ENCODE measurements around the gene ANKRD36. TPM values are rescaled to one million over a fixed set of nuclear protein-coding genes. Genes with fewer than 3 reads are reported as not detected.
"Not testable (repeated sequence)": the region's sequence is repeated elsewhere in the genome, so short reads cannot be mapped to it uniquely, and the experiment has no call there.

The ANKRD36 gene
- total RNA-seq = 36.0 and 36.2 TPM in 2 replicates
- long read RNA-seq, partial matches to known transcripts = 13 of 47 reads
- long read RNA-seq, other reads (novel, unspliced or antisense) = 34 of 47 reads

DNA sequence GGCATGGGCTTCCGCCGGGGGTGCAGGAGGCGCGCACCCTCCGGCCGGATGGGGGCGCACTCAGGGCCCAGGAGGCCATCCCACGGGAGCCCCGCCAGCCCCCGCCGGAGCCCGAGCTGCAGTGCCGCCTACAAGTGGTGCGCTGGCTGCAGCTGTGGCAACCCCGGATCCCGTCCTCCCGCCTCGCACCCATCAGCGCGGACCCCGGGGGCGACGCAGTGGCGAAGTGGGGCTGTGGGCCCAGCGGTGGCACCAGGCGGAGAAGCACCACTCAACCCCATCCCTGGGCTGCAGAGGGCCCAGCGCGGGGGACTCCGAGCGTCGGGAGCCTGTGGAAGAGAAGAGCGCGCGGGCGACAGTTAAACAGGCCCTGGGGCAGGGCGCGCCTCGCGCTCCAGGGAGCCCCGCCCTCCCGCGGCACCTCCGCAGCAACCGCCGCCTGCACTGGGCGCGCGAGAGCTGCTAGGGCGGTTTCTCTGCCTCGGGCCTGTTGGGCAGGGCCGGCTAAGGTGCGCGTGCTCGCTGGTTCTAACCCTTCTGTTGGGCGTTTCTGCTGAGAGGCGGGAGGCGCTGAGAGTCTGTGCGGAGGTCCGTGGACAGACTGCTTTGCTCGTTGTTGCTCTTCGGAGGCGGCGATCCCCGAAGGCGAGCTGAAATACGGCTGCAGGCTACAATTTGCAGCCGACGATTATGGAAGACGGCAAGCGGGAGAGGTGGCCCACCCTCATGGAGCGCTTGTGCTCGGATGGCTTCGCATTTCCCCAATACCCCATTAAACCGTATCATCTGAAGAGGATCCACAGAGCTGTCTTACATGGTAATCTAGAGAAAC is at the start of gene ANKRD36:
TSS of gene ANKRD36 (plus strand) at position 104 of the 832 bp plus-strand sequence. CDS start at position 691, 587 bp downstream.
- H3K36me3 Mint-ChIP-seq (ENCODE audit: low read depth); H3K9me3 Mint-ChIP-seq; H3K27me3 Mint-ChIP-seq (ENCODE audit: low read depth): not testable (repeated sequence)
- Mint-ChIP-seq H3K4me3 (peak within 1 kb of the TSS; percentile 99), H3K27ac (ENCODE audit: unreplicated experiment) (peak within 1 kb of the TSS; percentile 99), H3K4me1 (peaks cover 17% of the 10 kb centered on the region)
- peak; percentile 76 for DNase-seq (ENCODE audit: low read depth, low spot score)
- peak; percentile 47 for TF ChIP-seq CTCF (conservative IDR thresholded peaks at IDR 0.05)

DNA sequence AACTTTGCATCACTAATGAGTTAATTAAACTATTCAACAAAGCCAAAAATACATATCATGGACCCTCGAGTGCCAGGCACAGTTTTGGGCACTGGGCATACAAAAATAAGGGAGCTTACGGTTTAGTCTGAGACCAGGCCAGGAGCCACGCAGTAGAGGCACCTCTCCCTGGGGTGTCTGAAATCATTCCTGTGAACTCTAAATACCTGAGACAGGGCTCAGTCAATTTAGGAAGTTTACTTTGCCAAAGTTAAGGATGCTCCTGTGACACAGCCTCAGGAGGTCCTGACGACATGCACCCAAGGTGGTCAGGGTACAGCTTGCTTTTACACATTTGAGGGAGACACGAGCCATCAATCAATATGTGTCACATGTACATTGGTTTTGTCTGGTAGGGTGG is 46.9 kb upstream of the ANKRD36 start:
- not testable (repeated sequence) for H3K4me1 Mint-ChIP-seq; H3K9me3 Mint-ChIP-seq; H3K4me3 Mint-ChIP-seq; H3K36me3 Mint-ChIP-seq (ENCODE audit: low read depth); DNase-seq (ENCODE audit: low read depth, low spot score); H3K27ac Mint-ChIP-seq (ENCODE audit: unreplicated experiment)
- H3K27me3 Mint-ChIP-seq (ENCODE audit: low read depth) = peaks cover 19% of the 10 kb centered on the region

GRCh38 chr2:97067279-97068004 is 45.5 kb upstream of the ANKRD36 start:
- Mint-ChIP-seq H3K4me3 (no peak overlapping the region), H3K36me3 (ENCODE audit: low read depth) (no peaks in the 10 kb centered on the region), H3K4me1 (no peaks in the 10 kb centered on the region), H3K9me3 (no peaks in the 10 kb centered on the region), H3K27me3 (ENCODE audit: low read depth) (peaks cover 19% of the 10 kb centered on the region), H3K27ac (ENCODE audit: unreplicated experiment) (no peak overlapping the region)
- TF ChIP-seq CTCF (conservative IDR thresholded peaks at IDR 0.05) = no peak
- DNase-seq (ENCODE audit: low read depth, low spot score) = no peak

GRCh38 chr2:97068074-97068473 is 44.9 kb upstream of the ANKRD36 start:
- H3K9me3 Mint-ChIP-seq = no peaks in the 10 kb centered on the region
- peaks cover 17% of the 10 kb centered on the region for H3K27me3 Mint-ChIP-seq (ENCODE audit: low read depth)
- H3K4me1 Mint-ChIP-seq = no peaks in the 10 kb centered on the region
- no peak overlapping the region for H3K27ac Mint-ChIP-seq (ENCODE audit: unreplicated experiment)
- H3K36me3 Mint-ChIP-seq (ENCODE audit: low read depth) = no peaks in the 10 kb centered on the region
- no peak for DNase-seq (ENCODE audit: low read depth, low spot score)
- no peak for TF ChIP-seq CTCF (conservative IDR thresholded peaks at IDR 0.05)
- no peak overlapping the region for H3K4me3 Mint-ChIP-seq

GRCh38 chr2:97068722-97069121 is 44.2 kb upstream of the ANKRD36 start:
- DNase-seq (ENCODE audit: low read depth, low spot score); H3K9me3 Mint-ChIP-seq; H3K36me3 Mint-ChIP-seq (ENCODE audit: low read depth); H3K27ac Mint-ChIP-seq (ENCODE audit: unreplicated experiment); H3K4me3 Mint-ChIP-seq; H3K4me1 Mint-ChIP-seq: not testable (repeated sequence)
- H3K27me3 Mint-ChIP-seq (ENCODE audit: low read depth) = peaks cover 17% of the 10 kb centered on the region

DNA sequence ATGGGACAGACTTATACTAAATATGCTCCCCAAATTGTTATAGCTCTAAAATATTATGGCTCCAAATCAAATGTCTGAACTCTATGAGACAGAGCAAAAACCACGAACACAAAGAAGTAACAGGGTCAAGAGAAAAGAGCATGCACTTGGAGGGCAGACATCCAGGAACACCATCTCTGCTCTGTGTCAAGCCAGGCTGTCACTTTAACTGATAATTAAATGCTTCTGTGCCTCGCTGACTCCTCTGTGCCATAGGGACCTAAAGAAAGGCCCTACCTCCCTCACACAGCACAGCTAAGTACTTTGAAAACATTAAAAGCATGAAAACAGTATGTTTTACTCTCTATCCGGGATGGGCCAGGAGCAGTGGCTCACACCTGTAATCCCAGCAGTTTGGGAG is 42.0 kb upstream of the ANKRD36 start:
- not testable (repeated sequence) for DNase-seq (ENCODE audit: low read depth, low spot score); H3K9me3 Mint-ChIP-seq; H3K4me3 Mint-ChIP-seq; H3K4me1 Mint-ChIP-seq; H3K27me3 Mint-ChIP-seq (ENCODE audit: low read depth); H3K36me3 Mint-ChIP-seq (ENCODE audit: low read depth); H3K27ac Mint-ChIP-seq (ENCODE audit: unreplicated experiment)

- H3K36me3 Mint-ChIP-seq (ENCODE audit: low read depth); H3K4me3 Mint-ChIP-seq; H3K9me3 Mint-ChIP-seq: not testable (repeated sequence)
Observed at GRCh38 chr2:97077213-97077612, 35.7 kb upstream of the ANKRD36 start.

GRCh38 chr2:97080855-97081254 is 32.1 kb upstream of the ANKRD36 start:
- H3K27ac Mint-ChIP-seq (ENCODE audit: unreplicated experiment); H3K4me1 Mint-ChIP-seq; H3K27me3 Mint-ChIP-seq (ENCODE audit: low read depth); H3K4me3 Mint-ChIP-seq; H3K36me3 Mint-ChIP-seq (ENCODE audit: low read depth); H3K9me3 Mint-ChIP-seq; DNase-seq (ENCODE audit: low read depth, low spot score): not testable (repeated sequence)

More at GRCh38 chr2:97077213-97077612, 35.7 kb upstream of the ANKRD36 start:
- not testable (repeated sequence) for H3K4me1 Mint-ChIP-seq; H3K27me3 Mint-ChIP-seq (ENCODE audit: low read depth); H3K27ac Mint-ChIP-seq (ENCODE audit: unreplicated experiment); DNase-seq (ENCODE audit: low read depth, low spot score)

GRCh38 chr2:97082206-97082605 is 30.7 kb upstream of the ANKRD36 start:
- H3K4me1 Mint-ChIP-seq; H3K36me3 Mint-ChIP-seq (ENCODE audit: low read depth); H3K27me3 Mint-ChIP-seq (ENCODE audit: low read depth); H3K9me3 Mint-ChIP-seq; H3K4me3 Mint-ChIP-seq; DNase-seq (ENCODE audit: low read depth, low spot score): not testable (repeated sequence)
- H3K27ac Mint-ChIP-seq (ENCODE audit: unreplicated experiment) = peak overlapping the region; percentile 43

GRCh38 chr2:97083516-97083915 is 29.4 kb upstream of the ANKRD36 start:
- not testable (repeated sequence) for H3K9me3 Mint-ChIP-seq; H3K4me1 Mint-ChIP-seq; H3K36me3 Mint-ChIP-seq (ENCODE audit: low read depth); H3K27me3 Mint-ChIP-seq (ENCODE audit: low read depth); DNase-seq (ENCODE audit: low read depth, low spot score); H3K27ac Mint-ChIP-seq (ENCODE audit: unreplicated experiment); H3K4me3 Mint-ChIP-seq
